Neural progenitor cell (in vitro differentiated cells): Measurements from ENCODE around the gene TMEM50B. TPM values are rescaled to one million over a fixed set of nuclear protein-coding genes. Genes with fewer than 3 reads are reported as not detected.
"Not testable (repeated sequence)": the region's sequence is repeated elsewhere in the genome, so short reads cannot be mapped to it uniquely, and the experiment has no call there.

Experiments
- DNase-seq: peaks from one replicate; pipeline ENCODE4 v3.0.0-alpha.2; 2016; ENCODE audit warnings: low spot score
- H2AFZ ChIP-seq: fragments of 200-600 bp; sonication (generic); replicated peaks from 2 replicates; pipeline ENCODE4 v1.6.1; 2016; ENCODE audit warnings: antibody characterized with exemption
- H3F3A ChIP-seq: fragments of 200-600 bp; sonication (generic); 2 replicates; pipeline ENCODE4 v1.6.1; 2016; ENCODE audit warnings: antibody characterized with exemption, low read depth
- H3K27ac ChIP-seq: fragments of 200-600 bp; sonication (generic); 2 replicates; pipeline ENCODE4 v1.5.1; 2016; ENCODE audit warnings: mild to moderate bottlenecking
- H3K27me3 ChIP-seq: fragments of 200-600 bp; sonication (generic); 2 replicates; pipeline ENCODE4 v1.6.1; 2016; ENCODE audit warnings: mild to moderate bottlenecking, moderate library complexity
- H3K36me3 ChIP-seq: fragments of 200-600 bp; sonication (generic); 2 replicates; pipeline ENCODE4 v1.5.1; 2016
- H3K4me1 ChIP-seq: fragments of 200-600 bp; sonication (generic); 2 replicates; pipeline ENCODE4 v1.6.1; 2016; ENCODE audit warnings: mixed run types
- H3K4me2 ChIP-seq: fragments of 200-600 bp; sonication (generic); 2 replicates; pipeline ENCODE4 v1.6.1; 2016
- H3K4me3 ChIP-seq: fragments of 200-600 bp; sonication (generic); 2 replicates; pipeline ENCODE4 v1.5.1; 2016
- H3K79me2 ChIP-seq: fragments of 200-600 bp; sonication (generic); 2 replicates; pipeline ENCODE4 v1.6.1; 2016; ENCODE audit warnings: low read depth
- H3K9ac ChIP-seq: fragments of 200-600 bp; sonication (generic); 2 replicates; pipeline ENCODE4 v1.6.1; 2016
- H3K9me3 ChIP-seq: fragments of 200-600 bp; sonication (generic); 2 replicates; pipeline ENCODE4 v1.5.1; 2016; ENCODE audit warnings: low read depth
- H4K20me1 ChIP-seq: fragments of 200-600 bp; sonication (generic); 2 replicates; pipeline ENCODE4 v1.6.1; 2016; ENCODE audit warnings: low read depth
- H3K27ac Mint-ChIP-seq: 3 replicates; pipeline ENCODE4 v1.8.0; 2021; ENCODE audit warnings: mixed read lengths
- H3K27me3 Mint-ChIP-seq: 2 replicates; pipeline ENCODE4 v1.8.0; 2022; ENCODE audit warnings: low read depth, mild to moderate bottlenecking, inconsistent platforms, moderate library complexity, mixed read lengths; ENCODE audit not compliant: insufficient read depth
- H3K36me3 Mint-ChIP-seq: 3 replicates; pipeline ENCODE4 v1.8.0; 2021; ENCODE audit warnings: mixed read lengths
- H3K4me1 Mint-ChIP-seq: 3 replicates; pipeline ENCODE4 v1.8.0; 2021; ENCODE audit warnings: mixed read lengths
- H3K4me3 Mint-ChIP-seq: 3 replicates; pipeline ENCODE4 v1.8.0; 2021; ENCODE audit warnings: mild to moderate bottlenecking, moderate library complexity, mixed read lengths
- H3K9me3 Mint-ChIP-seq: 3 replicates; pipeline ENCODE4 v1.8.0; 2020; ENCODE audit warnings: mixed read lengths
- CTCF ChIP-seq: fragments of 200-600 bp; sonication (generic); IDR thresholded peaks from 2 replicates; pipeline ENCODE4 v1.5.1; 2017; ENCODE audit warnings: antibody characterized with exemption, mild to moderate bottlenecking
- EZH2 ChIP-seq: fragments of 200-600 bp; sonication (generic); IDR thresholded peaks from 2 replicates; pipeline ENCODE4 v1.6.1; 2017; ENCODE audit warnings: antibody characterized with exemption, mild to moderate bottlenecking, moderate library complexity
- EZH2phosphoT487 ChIP-seq: fragments of 200-600 bp; sonication (generic); IDR thresholded peaks from 2 replicates; pipeline ENCODE4 v1.6.1; 2017; ENCODE audit warnings: antibody characterized with exemption
- total RNA-seq: library from RNA; depleted of rRNA; stranded (reverse); fragments of >200 nt; gene quantifications from 2 replicates; pipeline ENCODE4 v1.2.3, GENCODE V29; 2015; ENCODE audit warnings: low replicate concordance

TMEM50B gene
- total RNA-seq, 1 donor from 2014 or later: 31.5 TPM

GRCh38 chr21:33511639-33512038 is 31.9 kb upstream of the TMEM50B start:
- Mint-ChIP-seq H3K36me3 (peaks cover 38% of the 10 kb centered on the region), H3K27ac (no peak overlapping the region)
- H3K4me1 ChIP-seq: no peaks in the 10 kb centered on the region

GRCh38 chr21:33510826-33511225 is 31.1 kb upstream of the TMEM50B start:
- Histone ChIP-seq H3K4me2 (no peak overlapping the region), H3K9ac (no peak overlapping the region), H3K9me3 (no peaks in the 10 kb centered on the region), H4K20me1 (no peaks in the 10 kb centered on the region), H3K27ac (no peak overlapping the region), H3K4me1 (no peaks in the 10 kb centered on the region), H3K4me3 (no peak overlapping the region), H3K79me2 (no peaks in the 10 kb centered on the region), H3K36me3 (peaks cover 15% of the 10 kb centered on the region), H3K27me3 (no peaks in the 10 kb centered on the region), H3F3A (peaks cover 4% of the 10 kb centered on the region), H2AFZ (no peak overlapping the region)
- peaks cover 37% of the 10 kb centered on the region for H3K36me3 Mint-ChIP-seq
- no peaks in the 10 kb centered on the region for H3K27me3 Mint-ChIP-seq
- no peaks in the 10 kb centered on the region for H3K4me1 Mint-ChIP-seq
- H3K27ac Mint-ChIP-seq: no peak overlapping the region
- no peaks in the 10 kb centered on the region for H3K9me3 Mint-ChIP-seq
- DNase-seq: no peak
- no peak for TF ChIP-seq EZH2phosphoT487
- no peak for TF ChIP-seq CTCF
- no peak for TF ChIP-seq EZH2
- no peak overlapping the region for H3K4me3 Mint-ChIP-seq

More at GRCh38 chr21:33511639-33512038, 31.9 kb upstream of the TMEM50B start:
- H3K9me3 Mint-ChIP-seq: no peaks in the 10 kb centered on the region
- H3K4me2 ChIP-seq: no peak overlapping the region
- no peak overlapping the region for H3K4me3 Mint-ChIP-seq
- H3K36me3 ChIP-seq: peaks cover 19% of the 10 kb centered on the region
- no peaks in the 10 kb centered on the region for H3K27me3 Mint-ChIP-seq
- no peak overlapping the region for H3K4me3 ChIP-seq
- TF ChIP-seq EZH2 (no peak), CTCF (no peak), EZH2phosphoT487 (no peak)
- peaks cover 4% of the 10 kb centered on the region for H3F3A ChIP-seq
- H3K79me2 ChIP-seq: no peaks in the 10 kb centered on the region
- H3K9me3 ChIP-seq: no peaks in the 10 kb centered on the region
- no peaks in the 10 kb centered on the region for H4K20me1 ChIP-seq
- no peak for DNase-seq
- no peak overlapping the region for H2AFZ ChIP-seq
- H3K27me3 ChIP-seq: no peaks in the 10 kb centered on the region
- H3K9ac ChIP-seq: no peak overlapping the region
- H3K4me1 Mint-ChIP-seq: no peaks in the 10 kb centered on the region
- no peak overlapping the region for H3K27ac ChIP-seq

- not testable (repeated sequence) for H3K9me3 Mint-ChIP-seq, DNase-seq, H3K27me3 ChIP-seq, H3K27me3 Mint-ChIP-seq, H4K20me1 ChIP-seq, H2AFZ ChIP-seq, H3K27ac Mint-ChIP-seq, H3K4me1 Mint-ChIP-seq, H3K9me3 ChIP-seq, H3K79me2 ChIP-seq, H3K4me3 ChIP-seq, H3K4me1 ChIP-seq, H3K4me2 ChIP-seq, H3K9ac ChIP-seq, H3K4me3 Mint-ChIP-seq, H3F3A ChIP-seq, H3K27ac ChIP-seq
- H3K36me3 ChIP-seq: peaks cover 18% of the 10 kb centered on the region
- peaks cover 38% of the 10 kb centered on the region for H3K36me3 Mint-ChIP-seq
Observed at GRCh38 chr21:33507003-33507402, 27.2 kb upstream of the TMEM50B start.

- Histone ChIP-seq H4K20me1 (no peaks in the 10 kb centered on the region), H3K36me3 (peaks cover 15% of the 10 kb centered on the region), H2AFZ (no peak overlapping the region), H3K27me3 (no peaks in the 10 kb centered on the region), H3K79me2 (no peaks in the 10 kb centered on the region), H3K9ac (no peak overlapping the region), H3K27ac (no peak overlapping the region), H3K4me2 (no peak overlapping the region), H3F3A (peaks cover 4% of the 10 kb centered on the region), H3K9me3 (no peaks in the 10 kb centered on the region), H3K4me3 (no peak overlapping the region), H3K4me1 (no peaks in the 10 kb centered on the region)
- Mint-ChIP-seq H3K36me3 (peaks cover 29% of the 10 kb centered on the region), H3K9me3 (no peaks in the 10 kb centered on the region), H3K27me3 (no peaks in the 10 kb centered on the region), H3K4me1 (no peaks in the 10 kb centered on the region), H3K4me3 (no peak overlapping the region), H3K27ac (no peak overlapping the region)
- TF ChIP-seq CTCF (no peak), EZH2 (no peak), EZH2phosphoT487 (no peak)
- no peak for DNase-seq
Observed at GRCh38 chr21:33505833-33506232, 26.1 kb upstream of the TMEM50B start.
